ENCODE results near the gene DNAJC15. TPM values are rescaled to one million over a fixed set of nuclear protein-coding genes. Genes with fewer than 3 reads are reported as not detected.

Gene DNAJC15
- 9.2 and 25.9 TPM in 2 replicates for total RNA-seq (2014; rRNA removed; shearing (Covaris generic))
- polyA plus RNA-seq (2016; fragmentation: Nextera tagmentation; extraction: Ambion mirVana) = 70.5 and 71.1 TPM in 2 replicates

GRCh38 chr13:43023289-43023963 is at the start of gene DNAJC15:
Gene DNAJC15, plus strand, starts transcription at chr13:43023586. Its CDS starts 41 bp downstream, at chr13:43023627.
- Histone ChIP-seq H2AFZ (peak within 1 kb of the TSS; percentile 98), H3K4me1 (ENCODE audit: insufficient read depth) (0 out of 2 replicates have a peak, but pooled peaks cover 13% of the 10 kb centered on the region), H3K27ac (peak within 1 kb of the TSS; percentile 83), H3F3A (ENCODE audit: insufficient read depth) (no peaks in the 10 kb centered on the region), H3K9ac (peak within 1 kb of the TSS; percentile 85), H3K27me3 (replicated peaks; ENCODE audit: insufficient read depth) (no peaks in the 10 kb centered on the region), H3K4me2 (ENCODE audit: unreplicated experiment) (peak within 1 kb of the TSS; percentile 75), H3K4me3 (peak within 1 kb of the TSS; percentile 86), H3K9me2 (ENCODE audit: insufficient read depth) (no peaks in the 10 kb centered on the region), H4K20me1 (ENCODE audit: insufficient read depth) (no peaks in the 10 kb centered on the region), H3K9me3 (ENCODE audit: low read depth) (no peaks in the 10 kb centered on the region), H3K36me3 (ENCODE audit: low read depth) (0 out of 2 replicates have a peak, but pooled peaks cover 3% of the 10 kb centered on the region), H3K79me2 (ENCODE audit: insufficient read depth) (peaks cover 48% of the 10 kb centered on the region)
- 3% methylated on average over 46 to 48 of the region's 48 CpGs for WGBS, 2 experiments (ENCODE audit: low coverage in 1 of 2, low lambda C conversion rate in 2 of 2, missing lambda C conversion rate in 2 of 2)
- TF ChIP-seq EZH2phosphoT487 (IDR thresholded peaks at IDR 0.05; ENCODE audit: insufficient read depth, low read depth) (no peak), EZH2 (IDR thresholded peaks at IDR 0.05; ENCODE audit: insufficient read depth, poor library complexity, severe bottlenecking) (no peak)
- in situ Hi-C loops (cut with MboI) = no loop called here
- peak; percentile 94 for DNase-seq

GRCh38 chr13:42976066-42976465 is 47.3 kb upstream of the DNAJC15 start:
- Histone ChIP-seq H3K27ac (no peak overlapping the region), H3K4me3 (no peak overlapping the region), H3K36me3 (ENCODE audit: low read depth) (no peaks in the 10 kb centered on the region), H3K79me2 (ENCODE audit: insufficient read depth) (no peaks in the 10 kb centered on the region), H2AFZ (no peak overlapping the region), H3K27me3 (replicated peaks; ENCODE audit: insufficient read depth) (no peaks in the 10 kb centered on the region), H3F3A (ENCODE audit: insufficient read depth) (0 out of 2 replicates have a peak, but pooled peaks cover 8% of the 10 kb centered on the region), H4K20me1 (ENCODE audit: insufficient read depth) (no peaks in the 10 kb centered on the region), H3K9me3 (ENCODE audit: low read depth) (no peaks in the 10 kb centered on the region), H3K4me1 (ENCODE audit: insufficient read depth) (peaks cover 22% of the 10 kb centered on the region), H3K4me2 (ENCODE audit: unreplicated experiment) (no peak overlapping the region), H3K9me2 (ENCODE audit: insufficient read depth) (no peaks in the 10 kb centered on the region), H3K9ac (no peak overlapping the region)
- in situ Hi-C loops (cut with MboI) = no loop called here
- no peak for DNase-seq
- no peak for TF ChIP-seq EZH2 (IDR thresholded peaks at IDR 0.05; ENCODE audit: insufficient read depth, poor library complexity, severe bottlenecking)
- TF ChIP-seq EZH2phosphoT487 (IDR thresholded peaks at IDR 0.05; ENCODE audit: insufficient read depth, low read depth) = no peak
- 93 to 94% methylated on average over 3 of the region's 3 CpGs for WGBS, 2 experiments (ENCODE audit: low coverage in 1 of 2, low lambda C conversion rate in 2 of 2, missing lambda C conversion rate in 2 of 2)

GRCh38 chr13:42977219-42977659 is 46.1 kb upstream of the DNAJC15 start:
- Histone ChIP-seq H3K27ac (no peak overlapping the region), H3K27me3 (replicated peaks; ENCODE audit: insufficient read depth) (no peaks in the 10 kb centered on the region), H3K4me1 (ENCODE audit: insufficient read depth) (peaks cover 22% of the 10 kb centered on the region), H3K9ac (no peak overlapping the region), H3K9me3 (ENCODE audit: low read depth) (no peaks in the 10 kb centered on the region), H3K36me3 (ENCODE audit: low read depth) (no peaks in the 10 kb centered on the region), H3K9me2 (ENCODE audit: insufficient read depth) (no peaks in the 10 kb centered on the region), H4K20me1 (ENCODE audit: insufficient read depth) (no peaks in the 10 kb centered on the region), H3K4me2 (ENCODE audit: unreplicated experiment) (no peak overlapping the region), H3K79me2 (ENCODE audit: insufficient read depth) (no peaks in the 10 kb centered on the region), H2AFZ (no peak overlapping the region), H3K4me3 (no peak overlapping the region), H3F3A (ENCODE audit: insufficient read depth) (peaks cover 11% of the 10 kb centered on the region)
- 95% methylated on average over 1 of the region's 1 CpG for WGBS, 2 experiments (ENCODE audit: low coverage in 1 of 2, low lambda C conversion rate in 2 of 2, missing lambda C conversion rate in 2 of 2)
- in situ Hi-C loops (cut with MboI) = no loop called here
- TF ChIP-seq EZH2 (IDR thresholded peaks at IDR 0.05; ENCODE audit: insufficient read depth, poor library complexity, severe bottlenecking) (no peak), EZH2phosphoT487 (IDR thresholded peaks at IDR 0.05; ENCODE audit: insufficient read depth, low read depth) (no peak)
- no peak for DNase-seq

- Histone ChIP-seq H3K9me3 (ENCODE audit: low read depth) (no peaks in the 10 kb centered on the region), H3K4me2 (ENCODE audit: unreplicated experiment) (peak overlapping the region; percentile 26), H4K20me1 (ENCODE audit: insufficient read depth) (no peaks in the 10 kb centered on the region), H2AFZ (no peak overlapping the region), H3K36me3 (ENCODE audit: low read depth) (no peaks in the 10 kb centered on the region), H3K79me2 (ENCODE audit: insufficient read depth) (no peaks in the 10 kb centered on the region), H3K27ac (no peak overlapping the region), H3K9ac (no peak overlapping the region), H3F3A (ENCODE audit: insufficient read depth) (peaks cover 11% of the 10 kb centered on the region), H3K4me3 (no peak overlapping the region; the same call in 1 of the 2 replicates), H3K27me3 (replicated peaks; ENCODE audit: insufficient read depth) (no peaks in the 10 kb centered on the region), H3K9me2 (ENCODE audit: insufficient read depth) (no peaks in the 10 kb centered on the region), H3K4me1 (ENCODE audit: insufficient read depth) (peaks cover 25% of the 10 kb centered on the region)
- WGBS, 2 experiments (ENCODE audit: low coverage in 1 of 2, low lambda C conversion rate in 2 of 2, missing lambda C conversion rate in 2 of 2) = 2 to 6% methylated on average over 3 of the region's 3 CpGs
- in situ Hi-C loops (cut with MboI) = no loop called here
- peak; percentile 43 for DNase-seq
- TF ChIP-seq EZH2phosphoT487 (IDR thresholded peaks at IDR 0.05; ENCODE audit: insufficient read depth, low read depth) = no peak
- no peak for TF ChIP-seq EZH2 (IDR thresholded peaks at IDR 0.05; ENCODE audit: insufficient read depth, poor library complexity, severe bottlenecking)
Observed at GRCh38 chr13:42981317-42981716, 42.1 kb upstream of the DNAJC15 start.

Measured in GM23248 (cell line).